ENCODE measurements around the gene HSH2D. TPM values are rescaled to one million over a fixed set of nuclear protein-coding genes. Genes with fewer than 3 reads are reported as not detected.

HSH2D gene
- total and polyA plus RNA-seq, 2 of the 13 experiments (the other 11 are each of a cell fraction or from before 2014, with no cell fraction given) = 0.69 to 3.2 TPM

GRCh38 chr19:16112778-16113177, 30.7 kb upstream of the HSH2D start:
- 77% methylated on average over 2 of the region's 2 CpGs for WGBS (ENCODE audit: low lambda C conversion rate)
- FAIRE-seq = no peak

More at GRCh38 chr19:16112778-16113177, 30.7 kb upstream of the HSH2D start:
- Histone ChIP-seq H3K36me3 (replicated peaks in 1 of 2; ENCODE audit: control insufficient read depth in 1 of 2, insufficient read depth in 2 of 2, low read length in 2 of 2) (peaks cover under 1 to 5% of the 10 kb centered on the region in 2 experiments; a peak in 4 of 5 replicates), H3K4me2 (ENCODE audit: low read depth, low read length) (peak overlapping the region; percentile 96), H3K4me1 (ENCODE audit: insufficient read depth, low read length) (peaks cover 47% of the 10 kb centered on the region), H3K27me3 (ENCODE audit: control insufficient read depth in 1 of 2, insufficient read depth in 2 of 2, low read length in 2 of 2) (no peaks in the 10 kb centered on the region; a peak in 1 of 5 replicates), H3K79me2 (ENCODE audit: insufficient read depth, low read length) (peaks cover 40% of the 10 kb centered on the region), H3K4me3 (replicated peaks in 1 of 3; ENCODE audit: insufficient read depth in 1 of 3, low read depth in 2 of 3, low read length in 3 of 3) (peak overlapping the region; percentile 94 to 95 (median 95); a peak in 5 of 6 replicates), H3K27ac (ENCODE audit: extremely low read length, insufficient read depth, low read length) (peak overlapping the region; percentile 77), H3K9ac (ENCODE audit: insufficient read depth, low read depth, low read length) (peak overlapping the region; percentile 93; the same call in 1 of the 2 replicates), H4K20me1 (ENCODE audit: insufficient read depth, low read length) (peaks cover 5% of the 10 kb centered on the region; the same call in 1 of the 2 replicates), H2AFZ (ENCODE audit: low read length) (no peak overlapping the region), H3K9me3 (ENCODE audit: low read length) (no peaks in the 10 kb centered on the region)
- BruUV-seq (replicated peaks) = no TSS peak
- ChIA-PET POLR2A (interaction anchor here (0.8 kb wide), 1 partner anchor 42 kb away, joined by 5 read pairs; no protein-coding TSS in a partner anchor), CTCF (ENCODE audit: low intra/inter-chr PET ratio, low total read pairs) (no interaction called here)
- DNase-seq (ENCODE audit: low spot score) = no peak
- in situ Hi-C loops (cut with HindIII; ENCODE audit: extremely low pct_ligation_motif_present, low pct_unique_long_range_greater_than_20kb) = no loop called here
- no peak for ATAC-seq
- intact Hi-C loops (cut with micrococcal nuclease; ENCODE audit: unreplicated experiment) = no loop called here
- TF ChIP-seq ZNF768 (CRISPR knock-in tag; IDR thresholded peaks at IDR 0.05) = no peak
- TF ChIP-seq ZNF839 (CRISPR knock-in tag; IDR thresholded peaks at IDR 0.05; ENCODE audit: borderline replicate concordance) = no peak
- TF ChIP-seq FOSL2 (CRISPR knock-in tag; IDR thresholded peaks at IDR 0.05) = no peak
- TF ChIP-seq JUN (CRISPR knock-in tag; IDR thresholded peaks at IDR 0.05) = no peak
- no peak for TF ChIP-seq SALL2 (CRISPR knock-in tag; IDR thresholded peaks at IDR 0.05)
- TF ChIP-seq ZNF569 (CRISPR knock-in tag; IDR thresholded peaks at IDR 0.05; ENCODE audit: borderline replicate concordance) = no peak
- no peak for TF ChIP-seq SMAD3 (CRISPR knock-in tag; IDR thresholded peaks at IDR 0.05)
- no peak for TF ChIP-seq POLR2A (IDR thresholded peaks at IDR 0.05; ENCODE audit: insufficient read depth in 1 of 2, low read depth in 2 of 2, low read length in 2 of 2)
- TF ChIP-seq ZBTB33 (CRISPR knock-in tag; IDR thresholded peaks at IDR 0.05) = no peak
- TF ChIP-seq ZNF552 (CRISPR knock-in tag; IDR thresholded peaks at IDR 0.05; ENCODE audit: borderline replicate concordance) = no peak
- TF ChIP-seq HMGXB4 (CRISPR knock-in tag; IDR thresholded peaks at IDR 0.05; ENCODE audit: borderline replicate concordance in 1 of 2, low read depth in 1 of 2) = no peak
- no peak for TF ChIP-seq HMG20B (CRISPR knock-in tag; conservative IDR thresholded peaks at IDR 0.05)
- no peak for TF ChIP-seq HDAC6 (IDR thresholded peaks at IDR 0.05; ENCODE audit: low read depth, low read length)
- TF ChIP-seq ELF1 (CRISPR knock-in tag; IDR thresholded peaks at IDR 0.05) = no peak
- no peak for TF ChIP-seq ZNF672 (CRISPR knock-in tag; IDR thresholded peaks at IDR 0.05)
- TF ChIP-seq YY1 (IDR thresholded peaks at IDR 0.05; ENCODE audit: insufficient read depth, insufficient replicate concordance, low read depth, low read length) = no peak
